ENCODE data around the gene SPIC. TPM values are rescaled to one million over a fixed set of nuclear protein-coding genes. Genes with fewer than 3 reads are reported as not detected.
"Not testable (repeated sequence)": the region's sequence is repeated elsewhere in the genome, so short reads cannot be mapped to it uniquely, and the experiment has no call there.

The SPIC gene
- not detected for total RNA-seq
- polyA plus RNA-seq (ENCODE audit: insufficient read depth in 1 of 8, insufficient read length in 8 of 8, low replicate concordance in 1 of 8) = not detected
- long read RNA-seq, donor 1 = 0 reads
- long read RNA-seq, donor 2 = 0 reads
- long read RNA-seq, donor 3 = 0 reads
- long read RNA-seq, donor 4 = 0 reads
- long read RNA-seq, donor 5 = 0 reads
- long read RNA-seq, donor 6 = 0 reads
- long read RNA-seq, donor 7 = 0 reads
- long read RNA-seq, donor 8 = 0 reads
- long read RNA-seq, donor 9 = 0 reads
- long read RNA-seq, donor 10 = 0 reads
- long read RNA-seq, donor 11 = 0 reads

DNA sequence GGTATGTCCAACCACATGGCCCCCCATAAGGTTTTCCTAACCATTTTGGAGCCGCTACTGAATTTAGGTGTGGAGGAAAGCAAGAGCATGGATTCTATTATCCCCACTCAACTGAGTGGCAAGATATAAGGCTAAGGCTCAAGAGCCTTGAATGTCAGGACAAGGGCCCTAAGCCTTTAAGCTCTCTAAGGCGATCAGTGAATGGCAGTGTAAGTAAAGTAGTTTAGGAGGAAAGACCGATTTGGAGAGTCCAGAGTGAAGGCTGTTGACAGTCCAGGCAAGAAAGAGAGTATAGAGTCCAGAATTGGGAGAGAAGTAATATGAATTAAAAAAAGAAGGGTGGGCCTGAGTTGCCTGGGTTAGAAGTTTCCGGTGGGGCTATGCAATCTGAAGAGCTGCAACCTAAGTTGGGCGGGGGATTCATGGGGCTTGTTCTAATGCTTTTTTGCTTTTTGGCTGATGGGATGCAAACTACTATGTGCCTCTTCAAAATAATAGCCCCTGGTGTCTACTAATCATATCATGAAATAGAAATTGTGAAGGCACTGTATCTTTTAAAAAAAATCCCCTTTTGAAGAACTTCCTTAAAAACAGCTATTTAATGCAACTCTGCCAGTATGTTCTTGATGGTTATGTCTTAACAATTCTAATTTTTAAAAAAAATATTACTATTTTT, at the start of gene SPIC:
Gene SPIC (plus strand): TSS at position 626 of the 676 bp plus-strand sequence. CDS start 1,569 bp downstream, outside the sequence.
- no peak within 1 kb of the TSS for H3K27ac ChIP-seq (ENCODE audit: low read length)
- no peaks in the 10 kb centered on the region for H3K36me3 ChIP-seq (ENCODE audit: control insufficient read depth, insufficient read depth, low read length)
- no peaks in the 10 kb centered on the region for H3K4me1 ChIP-seq (ENCODE audit: control insufficient read depth, insufficient read depth, low read length)
- 92% methylated on average over 2 of the region's 5 CpGs for WGBS (ENCODE audit: insufficient coverage)
- H3K4me3 ChIP-seq (ENCODE audit: low read length) = no peak within 1 kb of the TSS
- no peaks in the 10 kb centered on the region for H3K27me3 ChIP-seq (ENCODE audit: control insufficient read depth, insufficient read depth, low read length)
- H3K9me3 ChIP-seq (replicated peaks; ENCODE audit: control insufficient read depth, low read depth, low read length) = no peaks in the 10 kb centered on the region
- no peak for DNase-seq

DNA sequence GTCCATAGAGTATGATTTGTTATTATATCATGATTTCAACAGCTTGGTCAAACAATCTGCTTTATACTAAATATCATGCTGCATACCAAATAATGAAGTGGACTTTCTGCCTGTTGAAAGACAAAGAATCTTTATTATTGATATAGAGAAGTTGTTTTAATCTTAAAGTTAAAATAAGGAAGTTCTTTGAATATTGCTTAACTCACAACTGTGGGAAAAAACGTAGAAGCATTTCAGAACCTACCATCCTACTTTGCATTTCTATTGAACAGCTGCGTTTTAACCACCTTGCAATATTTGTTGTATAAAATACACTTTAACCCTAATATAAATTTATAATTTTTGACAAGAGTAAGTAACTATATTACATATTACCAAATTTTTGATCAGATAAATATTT, 44.7 kb upstream of the SPIC start:
- DNase-seq = peak; percentile 8
- H3K4me1 ChIP-seq (ENCODE audit: control insufficient read depth, insufficient read depth, low read length) = no peaks in the 10 kb centered on the region
- no CpG with 5 or more reads among the region's 2 CpGs for WGBS (ENCODE audit: insufficient coverage)
- H3K9me3 ChIP-seq (replicated peaks; ENCODE audit: control insufficient read depth, low read depth, low read length) = no peaks in the 10 kb centered on the region
- no peaks in the 10 kb centered on the region for H3K36me3 ChIP-seq (ENCODE audit: control insufficient read depth, insufficient read depth, low read length)
- H3K27me3 ChIP-seq (ENCODE audit: control insufficient read depth, insufficient read depth, low read length) = no peaks in the 10 kb centered on the region
- H3K4me3 ChIP-seq (ENCODE audit: low read length) = no peak overlapping the region
- no peak overlapping the region for H3K27ac ChIP-seq (ENCODE audit: low read length)

DNA sequence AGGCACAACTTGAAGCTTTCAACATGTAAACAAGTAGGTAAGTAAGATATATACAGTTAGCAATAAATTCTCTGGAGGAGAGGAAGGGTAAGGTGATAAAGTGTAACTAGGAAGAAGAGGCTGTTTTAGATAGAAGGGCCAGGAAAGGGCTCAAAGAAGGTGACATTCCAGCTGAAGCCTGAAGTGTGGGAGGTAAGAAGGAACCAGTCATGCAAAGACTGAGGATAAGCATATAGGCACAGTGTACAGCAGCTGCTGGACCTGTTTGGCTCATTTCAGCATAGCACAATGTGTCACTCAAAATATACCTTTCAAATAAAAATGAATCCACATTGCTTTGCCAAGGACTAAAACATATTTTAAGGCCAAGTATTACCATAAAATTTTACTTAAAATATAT, 39.0 kb upstream of the SPIC start:
- Histone ChIP-seq H3K4me3 (ENCODE audit: low read length) (no peak overlapping the region), H3K27ac (ENCODE audit: low read length) (no peak overlapping the region), H3K36me3 (ENCODE audit: control insufficient read depth, insufficient read depth, low read length) (no peaks in the 10 kb centered on the region), H3K9me3 (replicated peaks; ENCODE audit: control insufficient read depth, low read depth, low read length) (no peaks in the 10 kb centered on the region), H3K27me3 (ENCODE audit: control insufficient read depth, insufficient read depth, low read length) (no peaks in the 10 kb centered on the region), H3K4me1 (ENCODE audit: control insufficient read depth, insufficient read depth, low read length) (no peaks in the 10 kb centered on the region)
- no peak for DNase-seq

DNA sequence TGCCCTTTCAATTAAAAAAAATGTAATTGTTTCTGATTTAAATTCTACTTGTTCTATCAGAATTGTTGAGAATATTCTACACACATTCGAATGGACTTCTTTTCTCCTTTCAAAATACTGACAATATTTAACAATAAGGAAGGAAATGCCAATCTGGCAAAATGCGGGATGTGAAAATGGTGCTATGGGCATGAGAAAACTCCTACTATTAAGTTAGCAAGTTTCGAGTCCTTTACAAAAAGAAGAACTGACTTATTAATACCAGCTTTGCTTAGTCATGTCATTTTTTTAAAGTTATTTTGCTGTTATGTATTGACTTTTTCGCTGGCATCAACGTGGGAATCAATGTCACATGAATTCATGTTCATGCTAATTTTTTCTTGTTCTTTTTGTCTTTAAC, 35.9 kb upstream of the SPIC start:
- no peaks in the 10 kb centered on the region for H3K9me3 ChIP-seq (replicated peaks; ENCODE audit: control insufficient read depth, low read depth, low read length)
- H3K27me3 ChIP-seq (ENCODE audit: control insufficient read depth, insufficient read depth, low read length) = no peaks in the 10 kb centered on the region
- WGBS (ENCODE audit: insufficient coverage) = no CpG with 5 or more reads among the region's 5 CpGs
- H3K36me3 ChIP-seq (ENCODE audit: control insufficient read depth, insufficient read depth, low read length) = no peaks in the 10 kb centered on the region
- peak; percentile 49 for DNase-seq
- no peaks in the 10 kb centered on the region for H3K4me1 ChIP-seq (ENCODE audit: control insufficient read depth, insufficient read depth, low read length)
- no peak overlapping the region for H3K4me3 ChIP-seq (ENCODE audit: low read length)
- no peak overlapping the region for H3K27ac ChIP-seq (ENCODE audit: low read length)

DNA sequence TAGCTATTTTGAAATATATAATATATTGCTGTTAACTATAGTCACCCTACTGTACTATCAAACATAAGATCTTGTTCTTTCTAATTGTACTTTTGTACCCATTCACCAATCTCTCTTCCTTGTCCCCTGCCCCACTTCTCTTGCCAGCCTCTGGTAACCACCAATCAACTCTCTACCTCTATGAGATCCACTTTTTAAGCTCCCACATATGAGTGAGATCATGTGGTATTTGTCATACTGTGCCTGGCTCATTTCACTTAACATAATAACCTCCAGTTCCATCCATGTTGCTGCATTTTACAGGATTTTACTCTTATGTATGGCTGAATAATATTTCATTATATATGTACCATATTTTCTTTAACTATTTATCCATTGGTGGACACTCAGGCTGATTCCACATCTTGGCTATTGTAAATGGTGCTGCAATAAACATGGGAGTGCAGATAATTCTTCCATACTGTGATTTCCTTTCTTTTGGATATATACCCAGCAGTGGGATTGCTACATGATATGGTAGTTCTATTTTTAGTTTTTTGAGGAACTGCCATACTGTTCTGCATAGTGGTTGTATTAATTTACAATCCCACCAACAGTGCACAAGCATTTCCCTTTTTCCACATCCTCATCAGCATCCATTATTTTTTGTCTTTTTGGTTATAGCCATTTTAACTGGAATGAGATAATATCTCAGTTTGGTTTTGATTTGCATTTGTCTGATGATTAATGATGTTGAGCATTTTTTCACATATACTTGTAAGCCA, 33.5 kb upstream of the SPIC start:
- Histone ChIP-seq H3K4me3 (ENCODE audit: low read length) (no peak overlapping the region), H3K4me1 (ENCODE audit: control insufficient read depth, insufficient read depth, low read length) (no peaks in the 10 kb centered on the region), H3K27ac (ENCODE audit: low read length) (no peak overlapping the region), H3K27me3 (ENCODE audit: control insufficient read depth, insufficient read depth, low read length) (no peaks in the 10 kb centered on the region), H3K36me3 (ENCODE audit: control insufficient read depth, insufficient read depth, low read length) (no peaks in the 10 kb centered on the region), H3K9me3 (replicated peaks; ENCODE audit: control insufficient read depth, low read depth, low read length) (no peaks in the 10 kb centered on the region)
- DNase-seq = peak; percentile 3

DNA sequence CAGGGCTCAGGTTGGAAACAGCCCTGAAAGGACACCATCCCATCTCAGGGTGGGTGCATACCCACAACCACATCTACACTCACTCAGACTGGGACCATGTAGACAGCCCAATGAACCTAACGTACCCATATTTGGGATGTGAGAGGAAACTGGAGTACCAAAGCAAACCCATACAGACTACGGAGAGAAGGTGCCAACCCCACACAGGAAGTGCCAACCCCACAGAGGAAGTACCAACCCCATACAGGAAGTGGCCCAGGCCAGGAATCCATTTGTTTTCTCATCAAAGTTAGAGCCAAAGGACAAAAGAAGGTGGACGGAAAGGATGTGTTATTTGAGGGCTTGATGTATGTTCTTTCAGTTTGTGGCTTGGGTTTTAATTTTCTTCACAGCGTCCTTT, 19.5 kb upstream of the SPIC start:
- H3K4me3 ChIP-seq (ENCODE audit: low read length) = no peak overlapping the region
- no peak for DNase-seq
- WGBS (ENCODE audit: insufficient coverage) = no CpG with 5 or more reads among the region's 4 CpGs
- H3K9me3 ChIP-seq (replicated peaks; ENCODE audit: control insufficient read depth, low read depth, low read length) = peaks cover 3% of the 10 kb centered on the region
- H3K27me3 ChIP-seq (ENCODE audit: control insufficient read depth, insufficient read depth, low read length) = no peaks in the 10 kb centered on the region
- H3K36me3 ChIP-seq (ENCODE audit: control insufficient read depth, insufficient read depth, low read length) = no peaks in the 10 kb centered on the region
- peaks cover 3% of the 10 kb centered on the region for H3K4me1 ChIP-seq (ENCODE audit: control insufficient read depth, insufficient read depth, low read length)
- H3K27ac ChIP-seq (ENCODE audit: low read length) = no peak overlapping the region

DNA sequence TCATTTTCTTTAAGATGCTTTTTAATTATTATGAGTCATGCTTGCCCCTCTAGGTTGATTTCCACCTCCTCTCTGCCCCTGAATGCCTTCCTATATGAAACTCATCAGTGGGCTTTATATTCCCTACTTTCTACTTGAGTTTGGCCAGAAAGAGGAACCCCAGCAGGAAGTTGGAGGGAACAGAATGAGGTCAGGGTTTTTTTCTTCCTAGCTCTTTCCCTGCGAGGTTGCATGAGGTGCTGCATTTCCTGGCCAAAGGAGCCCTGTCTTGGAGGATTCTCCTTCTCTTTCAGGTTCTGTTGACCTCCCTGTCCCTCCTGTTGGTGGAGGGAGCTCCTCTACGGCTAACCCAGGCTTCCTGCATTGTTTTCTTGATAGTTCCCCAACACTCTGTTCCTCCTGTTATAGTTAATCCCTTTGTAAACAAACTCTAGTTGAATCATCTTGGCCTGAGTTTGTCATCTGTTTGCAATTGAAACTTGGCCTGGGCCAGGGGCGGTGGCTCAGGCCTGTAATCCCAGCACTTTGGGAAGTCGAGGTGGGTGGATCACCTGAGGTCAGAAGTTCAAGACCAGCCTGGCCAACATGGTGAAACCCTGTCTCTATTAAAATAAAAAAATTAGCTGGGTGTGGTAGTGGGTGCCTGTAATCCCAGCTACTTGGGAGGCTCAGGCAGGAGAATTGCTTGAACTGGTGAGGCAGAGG, 15.3 kb upstream of the SPIC start:
- Histone ChIP-seq H3K4me1 (ENCODE audit: control insufficient read depth, insufficient read depth, low read length) (peaks cover 3% of the 10 kb centered on the region), H3K27ac (ENCODE audit: low read length) (no peak overlapping the region), H3K4me3 (ENCODE audit: low read length) (no peak overlapping the region), H3K27me3 (ENCODE audit: control insufficient read depth, insufficient read depth, low read length) (no peaks in the 10 kb centered on the region), H3K36me3 (ENCODE audit: control insufficient read depth, insufficient read depth, low read length) (no peaks in the 10 kb centered on the region), H3K9me3 (replicated peaks; ENCODE audit: control insufficient read depth, low read depth, low read length) (peaks cover 3% of the 10 kb centered on the region)
- peak; percentile 52 for DNase-seq
- 17% methylated on average over 1 of the region's 4 CpGs for WGBS (ENCODE audit: insufficient coverage)

DNA sequence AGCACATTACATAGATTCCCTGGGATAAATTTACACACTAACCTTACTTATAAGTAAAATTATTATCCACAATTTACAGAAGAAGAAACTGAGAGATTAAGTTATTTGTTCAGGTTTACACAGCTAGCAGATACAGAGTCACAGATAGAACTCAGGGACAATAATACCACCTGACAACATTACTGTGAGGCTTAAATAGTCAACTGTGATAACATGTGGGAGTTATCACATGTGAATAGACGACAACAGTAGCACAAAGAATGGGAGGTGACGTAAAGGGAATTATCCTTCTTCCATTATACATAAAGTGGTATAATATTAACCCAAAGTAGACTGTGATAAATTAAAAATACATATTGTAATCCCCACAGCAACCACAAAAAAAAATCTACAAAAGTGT, 6.2 kb upstream of the SPIC start:
- WGBS (ENCODE audit: insufficient coverage) = no CpG with 5 or more reads among the region's 2 CpGs
- no peak overlapping the region for H3K27ac ChIP-seq (ENCODE audit: low read length)
- no peaks in the 10 kb centered on the region for H3K27me3 ChIP-seq (ENCODE audit: control insufficient read depth, insufficient read depth, low read length)
- H3K36me3 ChIP-seq (ENCODE audit: control insufficient read depth, insufficient read depth, low read length) = no peaks in the 10 kb centered on the region
- H3K9me3 ChIP-seq (replicated peaks; ENCODE audit: control insufficient read depth, low read depth, low read length) = no peaks in the 10 kb centered on the region
- H3K4me1 ChIP-seq (ENCODE audit: control insufficient read depth, insufficient read depth, low read length) = no peaks in the 10 kb centered on the region
- DNase-seq = no peak
- H3K4me3 ChIP-seq (ENCODE audit: low read length) = no peak overlapping the region

DNA sequence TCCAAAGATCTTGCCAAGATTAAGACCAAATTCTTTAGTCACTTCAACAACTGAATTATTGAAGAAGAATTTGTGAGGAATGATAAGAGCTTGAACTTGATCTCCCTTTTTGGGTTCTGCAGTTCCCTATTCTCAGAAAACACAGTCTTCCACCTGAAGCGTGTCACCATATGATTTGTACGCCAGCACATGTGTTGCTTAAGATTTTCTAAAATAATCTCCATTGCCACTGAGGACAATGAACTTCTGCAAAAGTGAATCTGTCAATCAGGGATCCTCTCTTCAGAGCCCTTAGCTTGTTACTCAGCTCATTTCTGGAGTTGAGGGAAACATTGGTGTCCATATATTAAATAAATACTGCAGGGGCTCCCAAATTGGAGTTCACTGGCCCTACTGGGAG, 4.2 kb upstream of the SPIC start:
- WGBS (ENCODE audit: insufficient coverage) = 100% methylated on average over 2 of the region's 2 CpGs
- H3K4me1 ChIP-seq (ENCODE audit: control insufficient read depth, insufficient read depth, low read length) = no peaks in the 10 kb centered on the region
- H3K36me3 ChIP-seq (ENCODE audit: control insufficient read depth, insufficient read depth, low read length) = no peaks in the 10 kb centered on the region
- H3K4me3 ChIP-seq (ENCODE audit: low read length) = no peak overlapping the region
- no peaks in the 10 kb centered on the region for H3K9me3 ChIP-seq (replicated peaks; ENCODE audit: control insufficient read depth, low read depth, low read length)
- H3K27ac ChIP-seq (ENCODE audit: low read length) = no peak overlapping the region
- H3K27me3 ChIP-seq (ENCODE audit: control insufficient read depth, insufficient read depth, low read length) = no peaks in the 10 kb centered on the region
- peak; percentile 16 for DNase-seq

DNA sequence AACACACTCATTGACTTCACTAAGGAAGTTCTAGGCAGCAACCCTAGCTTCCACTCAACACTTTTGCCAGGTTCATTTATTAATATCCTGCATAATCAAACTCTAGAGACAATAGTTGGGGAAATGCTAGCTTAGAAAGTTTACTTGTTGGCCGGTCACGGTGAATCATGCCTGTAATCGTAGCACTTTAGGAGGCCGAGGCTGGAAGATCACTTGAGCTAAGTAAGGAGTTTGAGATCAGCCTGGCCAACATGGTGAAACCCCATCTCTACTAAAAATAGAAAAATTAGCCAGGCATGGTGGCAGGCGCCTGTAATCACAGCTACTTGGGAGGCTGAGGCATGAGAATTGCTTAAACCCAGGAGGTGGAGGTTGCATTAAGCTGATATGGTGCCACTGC, 3.3 kb upstream of the SPIC start:
- not testable (repeated sequence) for H3K27me3 ChIP-seq (ENCODE audit: control insufficient read depth, insufficient read depth, low read length); H3K36me3 ChIP-seq (ENCODE audit: control insufficient read depth, insufficient read depth, low read length); H3K4me1 ChIP-seq (ENCODE audit: control insufficient read depth, insufficient read depth, low read length); H3K9me3 ChIP-seq (replicated peaks; ENCODE audit: control insufficient read depth, low read depth, low read length); H3K4me3 ChIP-seq (ENCODE audit: low read length); DNase-seq; H3K27ac ChIP-seq (ENCODE audit: low read length)
- no CpG with 5 or more reads among the region's 5 CpGs for WGBS (ENCODE audit: insufficient coverage)

All from muscle of leg (tissue), 16 donors.